GM12872 (cell line): ENCODE results near the gene ATP8B3.

Experiments
- CTCF ChIP-seq: IDR thresholded peaks from 3 replicates; pipeline ENCODE4 v1.5.1; 2011; ENCODE audit warnings: low read depth, mild to moderate bottlenecking, low read length, moderate library complexity; ENCODE audit not compliant: insufficient read depth

The ATP8B3 gene

DNA sequence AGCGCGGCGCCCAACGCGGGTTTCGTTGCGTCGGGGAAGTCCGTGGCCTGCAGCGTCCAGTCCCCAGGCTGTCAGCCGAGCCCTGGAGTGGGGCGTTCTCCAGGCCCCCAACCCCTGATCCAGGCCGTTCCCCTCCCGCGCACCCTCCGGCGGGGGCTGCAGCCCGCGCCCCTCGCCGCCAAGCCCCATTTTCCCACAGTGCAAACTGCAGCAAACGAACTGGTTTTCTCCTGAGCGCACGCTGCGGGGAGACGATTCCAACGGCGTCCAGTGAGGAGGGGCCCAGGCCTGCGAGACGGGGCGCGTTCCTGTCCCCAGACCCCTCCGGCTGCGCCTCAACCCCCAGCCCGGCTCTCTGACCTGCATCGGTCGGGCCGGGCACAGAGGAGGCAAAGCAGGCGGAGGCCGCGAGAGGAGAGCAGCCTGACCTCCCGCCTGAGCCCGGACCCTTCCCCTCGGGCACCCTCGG lies 63.2 kb downstream of the ATP8B3 start:
- TF ChIP-seq CTCF: no peak

DNA sequence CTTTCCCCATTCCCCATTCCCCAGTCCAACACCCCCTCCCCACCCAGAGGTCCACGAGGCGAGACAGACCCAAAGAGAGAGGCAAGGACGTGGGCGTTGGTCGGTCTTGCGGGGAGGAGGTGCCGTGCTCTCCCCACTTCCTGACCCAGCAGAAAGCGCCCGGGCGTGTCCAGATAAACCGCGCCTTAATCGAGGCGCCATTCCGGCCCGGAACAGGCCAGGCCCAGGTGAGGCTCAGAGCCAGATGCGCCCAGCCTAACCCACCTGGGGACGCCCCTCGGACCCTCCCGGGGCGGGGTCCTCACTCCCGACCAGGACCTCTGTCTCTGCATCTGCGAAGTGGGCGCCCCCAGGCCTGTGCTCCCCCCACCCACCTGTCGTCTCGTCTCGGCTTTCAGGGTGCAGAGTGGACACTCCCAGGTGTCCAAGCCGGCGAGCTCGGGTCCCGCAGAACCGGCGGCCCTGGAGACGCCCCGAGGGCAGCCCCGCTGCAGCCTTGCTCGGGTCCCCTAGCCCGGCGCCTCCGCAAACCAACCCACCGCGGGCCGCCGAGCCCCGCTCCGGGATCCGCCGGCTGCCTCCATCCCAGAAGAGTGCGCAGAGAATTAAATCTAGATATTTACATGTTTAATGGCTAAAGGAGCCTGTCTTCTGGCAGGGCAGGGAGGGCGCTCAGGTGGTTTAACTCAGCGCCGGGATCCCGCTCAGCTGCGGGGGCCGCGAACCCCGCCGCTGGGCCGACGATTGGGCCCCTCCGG lies 63.8 kb downstream of the ATP8B3 start:
- no peak for TF ChIP-seq CTCF

DNA sequence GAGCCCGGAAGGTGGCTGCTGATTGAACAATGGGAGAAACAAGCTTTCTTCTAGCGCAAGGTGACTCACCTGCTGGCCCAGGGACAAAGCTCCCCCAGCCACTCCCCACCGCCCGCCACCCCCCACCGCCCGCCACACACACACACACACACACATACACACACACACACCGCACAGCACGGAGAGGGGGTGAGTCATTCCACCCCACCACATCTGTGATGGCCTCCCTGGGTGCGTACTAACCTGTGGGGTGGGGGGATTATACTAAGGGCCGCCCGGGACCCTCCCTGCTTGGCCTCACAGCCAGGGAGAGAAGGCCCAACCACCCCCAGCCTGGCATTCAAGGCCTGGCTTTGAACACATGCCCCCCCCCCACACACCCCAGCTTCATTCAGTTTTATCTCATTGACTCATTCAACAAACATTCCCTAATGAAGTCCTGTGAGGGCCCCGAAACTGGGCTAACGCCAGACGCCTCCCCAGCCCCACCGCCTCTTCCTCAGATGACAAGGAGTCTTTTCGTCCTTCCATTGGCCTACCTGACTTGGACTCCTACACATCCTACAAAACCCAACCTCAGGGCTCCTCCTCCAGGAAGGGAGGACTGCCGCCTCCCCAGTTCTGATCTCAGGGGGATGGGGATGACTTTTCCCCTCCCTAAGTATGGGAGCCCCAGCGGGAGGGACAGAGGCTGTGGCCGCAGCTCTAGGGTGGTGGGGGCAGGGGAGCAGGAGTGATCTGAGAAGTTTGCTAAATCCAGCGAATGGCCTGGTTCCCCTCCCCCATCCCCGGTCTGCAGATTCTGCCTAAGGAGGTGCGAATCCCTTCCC lies 64.6 kb downstream of the ATP8B3 start:
- no peak for TF ChIP-seq CTCF

GRCh38 chr19:1746401-1747284 lies 65.4 kb downstream of the ATP8B3 start:
- TF ChIP-seq CTCF: no peak

- no peak for TF ChIP-seq CTCF
Observed at GRCh38 chr19:1745589-1746031, 66.5 kb downstream of the ATP8B3 start.

DNA sequence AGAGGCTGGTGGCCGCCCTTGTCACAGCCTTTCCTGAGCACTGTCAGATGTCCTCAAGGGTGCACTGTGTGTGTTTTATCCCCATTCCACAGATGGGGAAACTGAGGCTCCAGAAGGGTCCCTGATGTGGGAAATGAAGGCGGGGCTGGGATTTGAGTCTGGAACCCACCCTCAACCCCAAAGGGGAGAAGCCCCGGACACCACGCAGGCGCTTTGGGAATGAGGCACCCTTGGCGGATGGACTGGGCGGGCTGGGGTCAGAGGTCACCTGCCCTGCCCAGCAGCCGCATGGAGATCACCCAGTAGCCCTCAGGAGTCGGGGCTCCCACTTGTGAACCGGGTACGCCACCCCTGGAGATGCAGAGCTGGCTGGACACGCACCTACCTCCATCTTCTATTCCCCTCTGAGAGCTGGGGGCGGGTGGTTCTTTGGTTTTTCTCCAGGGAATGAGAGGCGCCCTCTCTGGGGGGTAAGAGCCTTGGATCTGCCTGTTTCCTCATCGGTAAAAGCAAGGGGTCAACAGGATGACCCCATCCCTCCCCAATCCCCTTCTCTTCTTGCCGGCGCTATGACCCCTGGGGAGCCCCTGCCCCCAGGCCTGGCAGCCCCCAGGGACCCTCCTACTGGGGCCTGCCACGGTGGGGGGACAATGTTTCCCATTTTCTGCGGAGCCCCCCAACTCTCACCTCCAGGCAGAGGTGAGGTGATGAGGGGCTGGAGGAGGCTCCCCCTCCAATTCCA lies 67.1 kb downstream of the ATP8B3 start:
- no peak for TF ChIP-seq CTCF
